H9 (cell line): ENCODE results near the gene RAD23A. TPM values are rescaled to one million over a fixed set of nuclear protein-coding genes. Genes with fewer than 3 reads are reported as not detected.

ENCODE experiments used
- DNase-seq: peaks from one replicate; pipeline ENCODE4 v3.0.0-alpha.2; 2017
- H2AFZ ChIP-seq: one replicate; pipeline ENCODE4 v1.6.1; 2013; ENCODE audit warnings: mild to moderate bottlenecking, low read length, control low read depth, moderate library complexity
- H2AK5ac ChIP-seq: 2 replicates; pipeline ENCODE4 v1.6.1; 2013; ENCODE audit warnings: low read length, control low read depth, mixed read lengths; ENCODE audit not compliant: insufficient read length
- H2BK120ac ChIP-seq: one replicate; pipeline ENCODE4 v1.6.1; 2013; ENCODE audit warnings: low read depth, mild to moderate bottlenecking, low read length, control low read depth, inconsistent platforms; ENCODE audit not compliant: poor library complexity, severe bottlenecking
- H2BK12ac ChIP-seq: 2 replicates; pipeline ENCODE4 v1.6.1; 2013; ENCODE audit warnings: low read length, control low read depth, mixed read lengths, low read depth; ENCODE audit not compliant: insufficient read length
- H2BK15ac ChIP-seq: 2 replicates; pipeline ENCODE4 v1.6.1; 2013; ENCODE audit warnings: low read depth, low read length, control low read depth
- H2BK20ac ChIP-seq: one replicate; pipeline ENCODE4 v1.6.1; 2013; ENCODE audit warnings: low read depth, mild to moderate bottlenecking, low read length, control low read depth, inconsistent platforms; ENCODE audit not compliant: poor library complexity, severe bottlenecking
- H2BK5ac ChIP-seq: 2 replicates; pipeline ENCODE4 v1.6.1; 2013; ENCODE audit warnings: low read length, control low read depth, mixed read lengths; ENCODE audit not compliant: insufficient read length
- H3K14ac ChIP-seq: 2 replicates; pipeline ENCODE4 v1.6.1; 2013; ENCODE audit warnings: low read length, control low read depth; ENCODE audit not compliant: insufficient read depth
- H3K18ac ChIP-seq: 2 replicates; pipeline ENCODE4 v1.6.1; 2013; ENCODE audit warnings: low read depth, mild to moderate bottlenecking, mixed read lengths, low read length, control low read depth; ENCODE audit not compliant: insufficient read length
- H3K23ac ChIP-seq: 2 replicates; pipeline ENCODE4 v1.6.1; 2013; ENCODE audit warnings: low read length, control low read depth, mixed read lengths, low read depth; ENCODE audit not compliant: insufficient read length
- H3K23me2 ChIP-seq: 2 replicates; pipeline ENCODE4 v1.6.1; 2013; ENCODE audit warnings: low read depth, mild to moderate bottlenecking, mixed read lengths, low read length, control low read depth; ENCODE audit not compliant: insufficient read length, poor library complexity, severe bottlenecking
- H3K27ac ChIP-seq: 2 replicates; pipeline ENCODE4 v1.5.1; 2013; ENCODE audit warnings: low read length, control low read depth, mixed read lengths, low read depth; ENCODE audit not compliant: insufficient read length
- H3K27me3 ChIP-seq: 2 replicates; pipeline ENCODE4 v1.6.1; 2013; ENCODE audit warnings: low read length, control low read depth, inconsistent platforms; ENCODE audit not compliant: insufficient read depth
- H3K4ac ChIP-seq: 2 replicates; pipeline ENCODE4 v1.6.1; 2013; ENCODE audit warnings: low read depth, mild to moderate bottlenecking, control low read depth, inconsistent platforms, low read length, moderate library complexity
- H3K4me1 ChIP-seq: 2 replicates; pipeline ENCODE4 v1.6.1; 2013; ENCODE audit warnings: low read length, control low read depth, inconsistent platforms; ENCODE audit not compliant: insufficient read depth
- H3K4me2 ChIP-seq: 2 replicates; pipeline ENCODE4 v1.6.1; 2013; ENCODE audit warnings: low read length, control low read depth, mixed read lengths; ENCODE audit not compliant: insufficient read length, insufficient read depth
- H3K56ac ChIP-seq: 2 replicates; pipeline ENCODE4 v1.6.1; 2013; ENCODE audit warnings: low read depth, mild to moderate bottlenecking, mixed read lengths, low read length, control low read depth; ENCODE audit not compliant: insufficient read length
- H3K79me1 ChIP-seq: 2 replicates; pipeline ENCODE4 v1.6.1; 2013; ENCODE audit warnings: low read depth, mild to moderate bottlenecking, moderate library complexity, low read length, control low read depth, inconsistent platforms; ENCODE audit not compliant: insufficient read depth, poor library complexity, severe bottlenecking
- H3K79me2 ChIP-seq: 2 replicates; pipeline ENCODE4 v1.6.1; 2013; ENCODE audit warnings: low read length, control low read depth, inconsistent platforms; ENCODE audit not compliant: insufficient read depth
- H3K9ac ChIP-seq: 2 replicates; pipeline ENCODE4 v1.6.1; 2013; ENCODE audit warnings: low read length, control low read depth, mixed read lengths; ENCODE audit not compliant: insufficient read length; ENCODE audit errors: extremely low read depth
- H3K9me3 ChIP-seq: one replicate; pipeline ENCODE4 v1.6.1; 2013; ENCODE audit warnings: low read depth, low read length, inconsistent platforms; ENCODE audit not compliant: control insufficient read depth
- H3T11ph ChIP-seq: one replicate; pipeline ENCODE4 v1.6.1; 2013; ENCODE audit warnings: mild to moderate bottlenecking, low read length, control low read depth, inconsistent platforms
- H4K20me1 ChIP-seq: one replicate; pipeline ENCODE4 v1.6.1; 2013; ENCODE audit not compliant: control insufficient read depth, insufficient read length, insufficient read depth
- H4K5ac ChIP-seq: 2 replicates; pipeline ENCODE4 v1.6.1; 2013; ENCODE audit warnings: low read depth, mild to moderate bottlenecking, mixed read lengths, low read length, control low read depth; ENCODE audit not compliant: insufficient read length
- H4K8ac ChIP-seq: replicated peaks from 2 replicates; pipeline ENCODE4 v1.6.1; 2013; ENCODE audit warnings: low read length, control low read depth, mixed read lengths, low read depth; ENCODE audit not compliant: insufficient read length
- H4K91ac ChIP-seq: 2 replicates; pipeline ENCODE4 v1.6.1; 2013; ENCODE audit warnings: low read depth, mild to moderate bottlenecking, moderate library complexity, mixed read lengths, low read length, control low read depth; ENCODE audit not compliant: insufficient read length
- H3K27ac Mint-ChIP-seq, 3 experiments: 2 replicates in 2 of 3; 3 replicates in 1 of 3; pipeline ENCODE4 v1.8.0; 2020 to 2021; ENCODE audit warnings: mixed read lengths in 3 of 3, mild to moderate bottlenecking in 1 of 3, moderate library complexity in 1 of 3
- H3K27me3 Mint-ChIP-seq: 2 replicates; pipeline ENCODE4 v1.8.0; 2021; ENCODE audit warnings: low read depth, mild to moderate bottlenecking, moderate library complexity, mixed read lengths
- H3K36me3 Mint-ChIP-seq, 3 experiments: 2 replicates in 2 of 3; 3 replicates in 1 of 3; pipeline ENCODE4 v1.8.0; 2020 to 2021; ENCODE audit warnings: low read depth in 3 of 3, mixed read lengths in 3 of 3; ENCODE audit not compliant: insufficient read depth in 1 of 3
- H3K4me1 Mint-ChIP-seq, 2 experiments: 2 replicates each; pipeline ENCODE4 v1.8.0; 2020; ENCODE audit warnings: mixed read lengths in 2 of 2
- H3K4me3 Mint-ChIP-seq, 2 experiments: 2 replicates in 1 of 2; 3 replicates in 1 of 2; pipeline ENCODE4 v1.8.0; 2020 to 2021; ENCODE audit warnings: mild to moderate bottlenecking in 2 of 2, mixed read lengths in 2 of 2, moderate library complexity in 1 of 2
- H3K9me3 Mint-ChIP-seq, 2 experiments: 2 replicates in 1 of 2; 3 replicates in 1 of 2; pipeline ENCODE4 v1.8.0; 2020; ENCODE audit warnings: mild to moderate bottlenecking in 2 of 2, mixed read lengths in 2 of 2, moderate library complexity in 1 of 2
- WGBS: extraction: QIAGEN DNeasy Blood & Tissue Kit; methylation state at CpG from one replicate; pipeline ENCODE4 v1.1.7; 2013; ENCODE audit warnings: missing lambda C conversion rate, low lambda C conversion rate, mixed read lengths; ENCODE audit not compliant: insufficient read length; ENCODE audit errors: extremely low coverage; 5-methylcytosine and 5-hydroxymethylcytosine counted together
- total RNA-seq: library from RNA; stranded (reverse); gene quantifications from 2 replicates; pipeline ENCODE4 v1.2.1, GENCODE V29; 2021
- TF ChIP-seq, protein P1 (sequence below): fragments of 200-600 bp; sonication (generic); conservative IDR thresholded peaks from 3 replicates; pipeline ENCODE4 v1.8.0; 2021; ENCODE audit warnings: antibody characterized with exemption, mild to moderate bottlenecking

RAD23A gene
- total RNA-seq, 1 experiment from 2014 or later = 62.2 TPM

DNA sequence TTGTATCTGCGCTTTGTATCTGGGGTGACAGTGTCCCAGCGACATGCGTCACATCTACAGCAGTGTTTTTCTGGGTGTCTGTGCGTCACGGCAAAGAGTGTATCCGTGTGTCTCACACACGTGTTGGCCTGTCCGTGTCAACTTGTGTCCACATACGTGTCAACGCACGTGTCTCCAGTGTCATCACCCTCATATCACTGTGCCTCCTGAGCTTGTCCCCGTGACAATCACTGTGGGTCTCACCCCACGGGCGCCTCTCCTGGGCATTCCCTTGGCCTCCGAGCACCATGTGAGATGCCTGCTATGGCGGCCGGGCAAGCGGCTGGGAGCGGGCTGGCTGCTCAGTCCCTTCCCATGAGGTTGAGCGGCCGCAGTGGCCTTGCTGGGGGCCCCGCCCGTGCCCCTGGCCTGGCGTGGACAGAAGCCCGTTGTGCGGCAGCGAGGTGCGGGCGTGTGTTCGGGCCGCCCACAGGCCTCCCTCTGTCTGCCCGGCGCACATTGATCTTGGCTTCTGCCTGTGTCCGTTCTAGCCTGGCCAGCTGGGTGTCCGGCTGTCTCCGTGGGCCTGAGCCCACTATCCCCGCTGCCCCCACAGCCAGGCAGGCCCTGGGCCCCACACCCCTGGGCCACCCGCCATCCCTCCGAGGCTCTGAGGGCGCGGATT is 56.0 kb downstream of the RAD23A start:
- Histone ChIP-seq H3K27ac (no peak overlapping the region), H2AK5ac (no peak overlapping the region), H3K79me1 (no peaks in the 10 kb centered on the region), H2BK15ac (no peak overlapping the region), H3K4ac (no peak overlapping the region), H3K9me3 (no peaks in the 10 kb centered on the region), H3K4me2 (no peak overlapping the region), H4K91ac (no peak overlapping the region), H3K23ac (no peak overlapping the region), H3K56ac (no peak overlapping the region), H2BK120ac (no peak overlapping the region), H3K14ac (no peak overlapping the region), H2BK5ac (no peak overlapping the region), H3T11ph (no peak overlapping the region), H3K9ac (no peak overlapping the region), H3K27me3 (peaks cover 36% of the 10 kb centered on the region), H2BK12ac (no peak overlapping the region), H3K23me2 (no peaks in the 10 kb centered on the region), H2AFZ (no peak overlapping the region), H3K79me2 (no peaks in the 10 kb centered on the region), H3K4me1 (no peaks in the 10 kb centered on the region), H4K20me1 (peaks cover 2% of the 10 kb centered on the region), H4K5ac (no peak overlapping the region), H4K8ac (no peak overlapping the region), H3K18ac (no peak overlapping the region), H2BK20ac (no peak overlapping the region)
- no peaks in the 10 kb centered on the region for H3K36me3 Mint-ChIP-seq
- no peak for DNase-seq
- TF ChIP-seq, protein P1, sequence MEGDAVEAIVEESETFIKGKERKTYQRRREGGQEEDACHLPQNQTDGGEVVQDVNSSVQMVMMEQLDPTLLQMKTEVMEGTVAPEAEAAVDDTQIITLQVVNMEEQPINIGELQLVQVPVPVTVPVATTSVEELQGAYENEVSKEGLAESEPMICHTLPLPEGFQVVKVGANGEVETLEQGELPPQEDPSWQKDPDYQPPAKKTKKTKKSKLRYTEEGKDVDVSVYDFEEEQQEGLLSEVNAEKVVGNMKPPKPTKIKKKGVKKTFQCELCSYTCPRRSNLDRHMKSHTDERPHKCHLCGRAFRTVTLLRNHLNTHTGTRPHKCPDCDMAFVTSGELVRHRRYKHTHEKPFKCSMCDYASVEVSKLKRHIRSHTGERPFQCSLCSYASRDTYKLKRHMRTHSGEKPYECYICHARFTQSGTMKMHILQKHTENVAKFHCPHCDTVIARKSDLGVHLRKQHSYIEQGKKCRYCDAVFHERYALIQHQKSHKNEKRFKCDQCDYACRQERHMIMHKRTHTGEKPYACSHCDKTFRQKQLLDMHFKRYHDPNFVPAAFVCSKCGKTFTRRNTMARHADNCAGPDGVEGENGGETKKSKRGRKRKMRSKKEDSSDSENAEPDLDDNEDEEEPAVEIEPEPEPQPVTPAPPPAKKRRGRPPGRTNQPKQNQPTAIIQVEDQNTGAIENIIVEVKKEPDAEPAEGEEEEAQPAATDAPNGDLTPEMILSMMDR = no peak
- H3K9me3 Mint-ChIP-seq = no peaks in the 10 kb centered on the region
- no peak overlapping the region for H3K4me3 Mint-ChIP-seq
- no peak overlapping the region; a peak in 1 of 7 replicates for H3K27ac Mint-ChIP-seq
- peaks cover 97% of the 10 kb centered on the region for H3K27me3 Mint-ChIP-seq
- H3K4me1 Mint-ChIP-seq = no peaks in the 10 kb centered on the region
- no CpG with 5 or more reads among the region's 41 CpGs for WGBS
